Stimulated activated CD8-positive, alpha-beta memory T cell treated with anti-CD3 and anti-CD28 coated beads, Interleukin-15, amount 100 ng/mL, for 48 hours (primary cell): ENCODE measurements around the gene MTRF1.

Source experiments
- DNase-seq, 2 donors: peaks; one replicate each; pipeline ENCODE4 v3.0.0-alpha.2; 2020; ENCODE audit warnings: low read depth in 2 of 2

MTRF1 gene, protein sequence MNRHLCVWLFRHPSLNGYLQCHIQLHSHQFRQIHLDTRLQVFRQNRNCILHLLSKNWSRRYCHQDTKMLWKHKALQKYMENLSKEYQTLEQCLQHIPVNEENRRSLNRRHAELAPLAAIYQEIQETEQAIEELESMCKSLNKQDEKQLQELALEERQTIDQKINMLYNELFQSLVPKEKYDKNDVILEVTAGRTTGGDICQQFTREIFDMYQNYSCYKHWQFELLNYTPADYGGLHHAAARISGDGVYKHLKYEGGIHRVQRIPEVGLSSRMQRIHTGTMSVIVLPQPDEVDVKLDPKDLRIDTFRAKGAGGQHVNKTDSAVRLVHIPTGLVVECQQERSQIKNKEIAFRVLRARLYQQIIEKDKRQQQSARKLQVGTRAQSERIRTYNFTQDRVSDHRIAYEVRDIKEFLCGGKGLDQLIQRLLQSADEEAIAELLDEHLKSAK

DNA sequence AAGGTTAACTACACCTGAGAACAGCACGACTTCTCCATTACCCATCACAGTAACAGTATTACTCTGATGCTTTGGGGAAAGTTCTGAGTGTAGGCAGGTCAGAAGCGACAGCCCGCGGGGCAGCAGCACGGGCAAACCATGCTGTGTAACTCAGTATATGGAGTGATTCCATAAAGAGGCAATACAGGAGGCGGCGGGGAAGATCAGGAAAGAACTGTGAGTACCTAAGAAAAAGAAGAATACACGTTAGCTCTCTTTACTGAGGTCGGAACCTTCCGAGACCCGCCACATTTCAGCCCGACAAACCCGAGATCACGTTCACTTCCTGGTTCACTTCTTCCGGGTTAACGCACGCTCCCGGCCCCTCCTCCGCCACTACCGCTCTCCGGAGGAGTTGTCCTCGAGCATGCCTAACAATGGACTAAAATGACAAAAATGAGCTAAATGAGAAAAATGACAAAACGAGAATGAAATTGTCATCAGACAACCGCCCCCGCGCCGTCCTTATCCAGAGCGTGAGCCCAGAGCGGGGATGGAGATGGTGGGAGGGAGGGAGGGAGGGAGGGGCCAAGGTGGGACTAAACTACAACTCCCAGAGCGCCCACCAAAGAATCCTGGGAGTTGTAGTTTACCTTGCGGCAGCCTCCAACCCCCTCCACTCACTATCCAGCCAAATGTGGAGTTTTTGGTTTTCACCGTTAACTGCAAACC is at the start of gene MTRF1:
TSS of gene MTRF1 (minus strand) at position 316 of the 711 bp plus-strand sequence. CDS start 2,669 bp downstream, outside the sequence.
- DNase-seq = peak; percentile 64 to 71

DNA sequence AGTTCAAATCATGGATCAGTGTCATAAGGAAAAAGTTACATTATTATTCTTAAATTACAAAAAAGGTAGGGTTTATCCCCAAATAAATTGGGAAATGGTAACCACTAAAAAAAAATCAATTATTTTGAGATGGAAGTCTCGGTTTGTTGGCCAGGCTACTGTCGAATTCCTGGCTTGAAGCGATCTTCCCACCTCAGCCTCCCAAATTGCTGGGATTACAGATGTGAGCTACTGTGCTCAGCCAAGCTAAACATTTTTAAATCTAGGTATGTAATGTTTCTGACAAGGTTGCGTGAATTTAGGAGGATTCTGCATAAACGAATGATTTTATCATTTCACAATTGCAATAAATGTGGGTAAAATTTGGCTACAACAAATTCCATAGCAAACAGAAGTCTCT is 49.7 kb upstream of the MTRF1 start:
- DNase-seq = no peak

DNA sequence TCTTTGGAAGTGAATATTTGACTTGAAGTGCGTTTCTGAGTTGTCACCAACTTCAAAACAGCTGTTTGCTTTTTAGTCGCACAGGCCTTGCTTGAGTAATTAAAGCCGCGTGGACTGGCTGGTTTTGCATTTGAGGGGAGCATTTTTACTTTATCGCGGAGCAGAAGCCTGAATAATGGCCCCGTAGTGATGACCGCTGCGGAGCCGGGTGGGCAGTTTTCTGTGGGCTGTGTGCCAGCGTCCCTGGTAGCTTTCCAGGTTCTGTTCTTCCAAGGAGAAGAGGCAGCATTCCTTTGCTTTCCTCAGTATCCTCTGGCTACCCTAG is 48.8 kb upstream of the MTRF1 start:
- DNase-seq = no peak

DNA sequence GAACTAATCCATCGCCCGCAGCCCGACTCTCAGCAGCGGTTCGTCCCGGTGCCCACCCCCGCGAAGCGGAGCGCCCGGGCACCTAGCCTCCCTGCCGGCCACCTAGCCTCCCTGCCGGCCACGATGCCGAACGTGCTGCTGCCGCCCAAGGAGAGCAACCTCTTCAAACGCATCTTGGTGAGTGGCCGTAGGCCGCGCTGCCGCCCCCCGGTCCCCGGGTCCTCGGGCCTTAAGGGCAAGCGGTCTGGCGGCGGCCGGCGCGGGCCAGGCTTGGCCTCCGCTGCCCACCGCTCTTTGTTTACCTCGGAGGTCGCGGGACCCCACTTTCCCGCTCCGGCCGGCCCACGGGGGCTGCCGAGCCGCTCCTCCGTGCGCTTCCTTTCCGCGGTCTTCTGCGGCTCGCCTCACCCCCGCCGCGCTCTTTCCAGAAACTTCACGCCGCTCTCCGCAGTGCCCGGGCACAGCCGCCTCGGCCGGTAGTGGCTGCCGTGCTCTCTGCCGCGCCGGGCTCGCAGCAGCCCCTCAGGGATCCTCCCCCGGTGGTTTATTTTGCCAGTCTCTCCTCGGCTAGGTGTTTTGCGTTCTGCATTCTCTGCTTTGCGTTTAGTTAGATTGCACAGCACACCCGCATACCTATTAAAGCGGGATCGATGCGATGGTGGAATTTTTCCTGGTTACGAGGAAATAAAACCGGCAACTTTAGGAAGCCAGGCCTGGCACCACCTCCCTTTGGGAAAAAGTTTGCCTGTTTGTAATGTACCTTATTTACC is 48.2 kb upstream of the MTRF1 start:
- DNase-seq = peak in 1 of 2 donors; percentile 29

DNA sequence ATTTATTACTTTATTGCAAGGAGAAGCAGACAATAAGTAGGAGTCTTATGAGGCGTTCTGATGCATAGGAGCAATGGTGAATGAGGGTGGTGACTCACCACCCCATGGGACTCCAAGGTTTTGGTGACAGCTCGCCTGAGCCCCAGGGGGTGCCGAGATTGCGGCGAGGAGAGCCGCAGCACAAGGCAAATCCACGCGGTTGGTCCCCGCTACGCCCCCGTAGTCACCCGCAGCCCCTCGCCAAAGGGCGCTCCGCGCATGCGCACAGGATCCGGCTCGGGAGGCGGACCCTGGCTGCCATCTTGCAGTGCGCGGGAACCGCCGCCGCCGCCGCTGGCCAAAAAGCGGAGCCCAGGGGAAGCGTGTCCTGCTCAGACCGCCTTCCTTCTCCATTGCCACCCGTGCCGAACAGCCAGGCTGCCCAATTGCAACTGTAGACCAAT is 47.6 kb upstream of the MTRF1 start, which contains the start of gene NAA16:
TSS of gene NAA16 (plus strand) at position 305 of the 443 bp plus-strand sequence. CDS start 262 bp downstream, outside the sequence.
- peak; percentile 96 to 97 for DNase-seq

DNA sequence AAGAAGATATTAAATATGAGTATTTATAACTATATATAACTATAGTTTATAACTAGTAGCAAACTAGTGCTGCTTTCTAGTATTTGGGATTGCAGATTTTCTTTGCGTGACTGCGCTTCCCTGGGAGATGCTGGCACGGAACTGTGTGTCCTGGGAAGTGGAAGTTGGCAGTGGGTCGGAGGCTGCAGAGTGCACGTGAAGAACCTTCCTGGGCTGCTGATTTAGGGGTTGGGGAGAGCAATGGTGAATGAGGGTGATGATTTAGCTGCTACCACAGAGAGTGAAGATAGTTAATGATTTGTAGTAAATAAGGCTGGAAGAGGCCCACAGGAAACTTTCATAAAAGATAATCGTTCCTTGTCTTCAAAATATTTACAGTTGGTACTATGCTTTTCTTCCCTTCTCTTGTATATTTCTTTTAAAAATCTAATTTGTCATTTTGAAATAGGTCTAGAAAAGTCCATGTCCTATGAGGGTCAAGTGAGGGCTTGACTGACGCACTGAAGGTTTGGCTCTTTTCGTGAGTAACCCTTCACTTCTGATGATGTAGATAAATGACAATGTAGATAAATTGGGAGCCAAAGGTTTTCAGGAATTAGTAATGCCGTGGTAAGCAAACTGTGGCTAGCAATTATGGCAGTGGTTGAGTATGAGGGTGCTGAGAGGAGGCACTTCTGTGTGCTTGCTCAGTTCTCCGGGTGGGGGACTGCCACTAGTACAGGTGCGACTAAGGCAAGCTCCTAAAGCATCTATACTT is 44.7 kb upstream of the MTRF1 start:
- no peak for DNase-seq

DNA sequence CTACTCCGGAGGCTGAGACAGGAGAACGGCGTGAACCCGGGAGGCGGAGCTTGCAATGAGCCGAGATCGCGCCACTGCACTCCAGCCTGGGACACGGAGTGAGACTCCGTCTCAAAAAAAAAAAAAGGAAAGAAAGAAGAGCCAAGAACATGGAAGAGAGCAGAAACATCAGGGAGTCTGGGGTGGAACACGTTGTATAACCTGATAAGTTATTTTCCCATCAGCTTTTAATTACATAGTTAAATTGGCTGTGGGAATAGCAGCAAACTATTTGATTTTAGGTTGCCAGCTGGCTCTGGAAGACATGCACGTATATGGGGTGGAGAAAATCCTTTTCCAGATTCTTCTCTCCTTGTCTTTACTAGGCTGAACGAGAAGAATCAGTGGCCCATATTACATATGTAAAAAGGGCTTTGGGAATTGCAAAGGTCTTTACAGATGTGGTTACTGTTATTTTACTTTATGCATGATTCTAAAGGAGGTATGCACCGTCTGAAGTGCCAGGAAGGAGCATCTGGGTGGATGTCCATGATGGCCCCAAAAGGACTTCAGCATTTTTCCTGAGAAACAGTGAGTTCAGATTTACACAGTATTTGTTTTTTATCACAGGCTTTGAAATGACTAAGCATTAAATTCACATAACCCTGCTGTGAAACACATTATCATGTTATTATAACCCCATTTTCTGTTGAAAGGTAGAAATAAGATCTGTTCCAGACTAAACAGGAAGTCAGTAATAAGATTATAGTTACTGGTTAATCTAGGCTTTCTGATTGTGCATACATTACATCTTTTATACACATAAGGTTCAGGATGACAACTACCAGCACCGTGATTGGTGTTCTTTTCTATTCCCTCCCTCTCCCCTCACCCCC is 43.1 kb upstream of the MTRF1 start:
- no peak for DNase-seq

DNA sequence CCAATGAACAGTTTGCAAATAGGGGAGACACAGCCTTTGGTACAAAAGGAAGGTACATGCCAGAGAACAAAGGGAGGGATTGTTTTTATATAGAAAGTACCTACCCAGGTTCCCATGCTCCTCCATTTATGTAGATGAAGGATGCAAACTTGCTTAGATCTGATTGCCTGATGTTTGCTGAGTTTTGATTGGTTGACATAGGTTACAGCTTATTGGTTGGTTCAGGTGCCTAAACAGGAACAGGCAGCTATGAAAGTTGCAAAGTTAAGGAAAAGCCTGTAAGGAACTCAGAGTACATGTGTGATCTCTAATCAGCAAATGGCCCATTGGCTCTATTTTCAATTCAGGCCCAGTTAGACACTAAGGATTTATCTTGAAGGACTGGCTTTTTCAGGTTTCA is 41.2 kb upstream of the MTRF1 start:
- DNase-seq = no peak

DNA sequence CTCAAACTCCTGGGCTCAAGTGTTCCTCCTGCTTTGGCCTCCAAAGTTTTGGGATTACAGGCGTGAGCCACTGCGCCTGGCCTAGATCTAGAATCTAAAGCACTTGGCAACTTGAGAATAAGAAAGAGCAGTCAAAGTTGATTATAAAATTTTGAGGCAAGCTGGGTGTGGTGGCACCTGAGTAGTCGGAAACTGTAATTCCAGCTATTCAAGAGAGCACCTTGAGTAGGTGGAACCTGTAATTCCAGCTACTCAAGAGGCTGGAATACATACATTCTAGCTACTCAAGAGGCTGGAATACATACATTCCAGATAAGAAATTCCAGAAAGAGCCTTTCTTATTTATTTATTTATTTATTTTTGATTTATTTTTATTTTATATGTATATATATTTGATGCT is 39.4 kb upstream of the MTRF1 start:
- DNase-seq = no peak

DNA sequence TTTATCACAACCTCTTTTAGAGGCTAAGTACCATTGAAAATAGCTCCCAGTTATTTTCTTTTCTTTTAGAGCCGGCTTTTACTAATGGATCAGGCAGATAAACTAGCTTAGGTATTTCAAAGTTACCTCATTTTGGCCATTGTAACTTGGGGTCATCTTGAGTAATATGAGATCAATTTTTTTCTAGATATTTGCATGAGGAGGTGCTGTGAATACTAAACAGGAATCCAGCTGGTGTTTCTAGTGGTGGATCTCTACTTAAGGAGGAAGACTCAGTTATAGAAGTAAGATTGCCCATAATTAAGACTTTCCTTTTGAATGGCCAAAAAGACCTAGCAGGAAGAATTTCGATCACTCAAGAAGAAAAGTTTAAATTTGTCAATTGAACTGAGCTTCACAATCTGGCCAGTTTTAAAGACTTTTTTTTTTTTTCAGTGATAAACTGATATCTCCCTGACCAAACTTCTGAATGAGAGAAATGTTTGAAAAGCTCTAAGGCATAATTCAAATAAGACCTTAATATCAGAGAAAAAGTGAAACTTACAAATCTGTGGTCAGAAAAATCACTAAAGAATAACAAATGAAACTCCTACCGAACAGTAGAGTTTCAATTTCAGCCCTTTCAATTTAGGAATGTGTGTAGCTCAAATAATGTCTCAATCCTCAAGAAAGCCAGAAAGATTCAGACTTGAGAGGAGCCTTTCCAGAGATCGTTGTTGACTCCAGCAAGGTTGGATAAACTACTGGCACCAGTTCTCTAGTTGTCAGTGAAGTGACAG is 36.1 kb upstream of the MTRF1 start:
- no peak for DNase-seq

DNA sequence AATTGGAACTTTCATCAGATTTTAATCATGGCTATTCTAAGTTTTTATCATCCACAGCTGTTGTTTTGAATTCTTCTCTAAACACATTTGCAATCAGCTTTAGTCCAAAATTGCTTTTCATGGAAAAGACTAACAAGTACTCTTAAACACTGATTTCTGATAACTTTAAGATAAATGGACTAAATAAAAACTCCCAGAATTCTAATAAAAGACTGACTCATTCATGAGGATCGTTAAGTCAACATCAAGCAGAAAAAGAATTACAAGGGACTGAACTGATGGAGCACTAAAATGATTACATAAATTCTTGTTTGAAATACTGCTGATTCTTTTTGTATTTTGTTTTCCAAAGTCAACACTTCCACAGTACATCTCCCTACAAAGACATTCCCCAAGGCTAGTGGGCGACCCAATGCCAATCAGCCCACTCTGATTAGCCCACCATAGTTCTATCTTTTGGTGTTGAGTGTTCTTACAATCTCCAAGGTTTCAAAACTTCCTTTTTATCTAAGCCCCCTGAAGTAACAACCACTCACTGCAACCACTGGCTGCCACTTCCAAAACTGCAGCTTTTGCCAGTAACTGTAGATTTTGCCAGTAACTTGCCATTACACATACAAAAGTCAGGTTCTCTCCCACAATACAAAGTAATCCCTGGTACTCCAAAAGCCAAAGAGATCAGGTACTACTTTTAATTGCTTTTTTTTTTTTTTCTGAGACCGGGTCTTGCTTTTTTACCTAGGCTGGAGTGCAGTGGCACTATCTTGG is 33.7 kb upstream of the MTRF1 start:
- no peak for DNase-seq

DNA sequence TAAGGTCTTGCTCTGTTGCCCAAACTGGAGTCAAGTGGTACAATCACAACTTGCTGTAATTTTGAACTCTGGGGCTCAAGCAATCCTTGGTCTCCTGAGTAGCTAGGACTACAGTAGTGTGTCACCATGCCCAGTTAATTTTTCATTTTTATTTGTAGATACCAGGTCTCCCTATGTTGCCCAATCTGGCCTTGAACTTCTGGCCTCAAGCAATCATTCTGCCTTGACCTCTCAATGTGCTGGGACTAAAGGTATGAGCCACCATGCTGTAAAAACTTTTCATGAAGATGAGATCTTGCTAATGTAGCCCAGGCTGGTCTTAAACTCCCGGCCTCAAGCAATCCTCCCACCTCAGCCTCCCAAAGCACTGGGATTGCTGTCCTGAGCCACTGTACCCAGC is 32.6 kb upstream of the MTRF1 start:
- DNase-seq = no peak

DNA sequence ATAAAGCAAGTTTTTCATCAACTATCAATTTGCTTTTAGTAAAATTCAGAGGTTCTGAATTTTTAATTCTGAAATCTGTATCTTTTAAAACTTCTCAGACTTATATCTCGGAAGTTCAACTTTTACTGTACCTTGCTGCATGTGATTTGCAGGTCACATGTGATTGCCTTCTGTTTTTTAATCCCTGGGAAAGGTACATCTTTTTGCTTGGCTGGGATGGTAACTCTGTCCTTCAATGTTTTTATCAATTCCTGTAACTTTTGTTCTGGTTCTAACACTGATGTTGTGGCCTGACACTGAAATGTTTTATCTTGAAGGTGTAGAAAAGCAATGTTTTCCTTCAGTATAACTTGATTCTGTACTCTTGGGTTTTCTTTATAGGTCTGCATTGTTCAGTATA is 31.5 kb upstream of the MTRF1 start:
- no peak for DNase-seq

DNA sequence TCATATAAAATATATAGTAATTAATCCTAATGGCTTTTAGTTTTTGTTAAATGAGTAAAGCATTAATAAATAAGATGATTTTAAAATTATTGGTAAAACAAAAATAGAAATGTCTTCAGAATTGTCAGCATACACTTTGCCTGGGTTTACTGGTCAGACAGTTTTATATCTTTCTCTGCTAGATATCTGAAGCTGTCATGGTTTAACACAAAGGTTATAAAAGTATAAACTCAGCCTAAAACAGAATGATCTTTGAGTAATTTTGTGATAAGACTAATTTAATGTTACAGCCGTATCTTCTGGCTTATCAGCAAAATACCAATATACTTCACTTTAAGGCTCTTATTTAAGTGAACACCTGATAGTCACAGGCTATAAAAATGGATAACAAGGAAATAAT is 29.9 kb upstream of the MTRF1 start:
- DNase-seq = no peak

DNA sequence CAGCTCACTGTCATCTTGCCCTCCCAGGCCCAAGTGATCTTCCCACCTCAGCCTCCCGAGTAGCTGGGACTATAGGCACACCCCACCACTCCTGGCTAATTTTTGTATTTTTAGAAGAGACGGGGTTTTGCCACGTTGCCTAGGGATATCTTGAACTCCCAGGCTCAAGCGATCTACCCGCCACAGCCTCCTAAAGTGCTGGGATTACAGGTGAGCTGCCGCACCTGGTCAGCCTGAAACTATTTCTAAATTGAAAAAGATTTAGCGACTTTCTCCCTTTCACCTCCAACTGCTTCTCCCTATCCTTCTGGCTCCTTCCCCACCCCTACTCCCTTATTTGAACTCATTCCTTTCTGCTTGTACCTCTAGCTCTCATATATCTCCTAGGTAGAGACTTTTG is 27.9 kb upstream of the MTRF1 start:
- no peak for DNase-seq

DNA sequence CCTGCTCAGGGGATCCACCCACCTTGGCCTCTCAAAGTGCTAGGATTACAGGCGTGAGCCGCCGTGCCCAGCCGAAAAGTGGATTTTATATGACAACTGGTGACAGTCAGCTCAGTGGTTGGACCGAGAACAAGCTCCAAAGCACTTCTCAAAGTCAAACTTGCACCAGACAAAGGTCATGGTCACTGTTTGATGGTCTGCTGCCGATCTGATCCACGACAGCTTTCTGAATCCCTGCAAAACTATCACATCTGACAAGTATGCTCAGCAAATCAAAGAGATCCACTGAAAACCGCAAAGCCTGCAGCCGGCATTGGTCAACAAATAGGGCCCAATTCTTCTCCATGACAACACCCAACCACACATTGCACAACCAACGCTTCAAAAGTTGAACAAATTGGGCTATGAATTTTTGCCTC is 26.1 kb upstream of the MTRF1 start:
- no peak for DNase-seq

DNA sequence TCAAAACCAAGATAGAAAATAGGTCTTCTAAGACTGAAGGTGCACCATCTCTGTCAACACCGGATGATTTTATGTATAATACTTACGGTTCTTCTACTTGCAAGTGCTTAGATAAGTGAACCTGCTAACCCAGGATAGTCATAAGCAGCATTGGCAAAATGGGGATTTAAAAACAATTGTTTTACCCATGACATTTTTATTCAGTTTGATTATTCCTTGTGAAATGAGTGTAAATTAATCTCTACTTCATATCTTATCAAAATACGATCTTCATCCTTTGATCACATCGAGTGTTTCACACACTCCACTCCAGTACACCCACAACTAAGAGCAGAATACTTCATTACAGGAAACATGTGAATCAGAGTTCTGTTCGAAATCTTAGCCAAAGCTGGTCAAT is 23.0 kb upstream of the MTRF1 start:
- no peak for DNase-seq

DNA sequence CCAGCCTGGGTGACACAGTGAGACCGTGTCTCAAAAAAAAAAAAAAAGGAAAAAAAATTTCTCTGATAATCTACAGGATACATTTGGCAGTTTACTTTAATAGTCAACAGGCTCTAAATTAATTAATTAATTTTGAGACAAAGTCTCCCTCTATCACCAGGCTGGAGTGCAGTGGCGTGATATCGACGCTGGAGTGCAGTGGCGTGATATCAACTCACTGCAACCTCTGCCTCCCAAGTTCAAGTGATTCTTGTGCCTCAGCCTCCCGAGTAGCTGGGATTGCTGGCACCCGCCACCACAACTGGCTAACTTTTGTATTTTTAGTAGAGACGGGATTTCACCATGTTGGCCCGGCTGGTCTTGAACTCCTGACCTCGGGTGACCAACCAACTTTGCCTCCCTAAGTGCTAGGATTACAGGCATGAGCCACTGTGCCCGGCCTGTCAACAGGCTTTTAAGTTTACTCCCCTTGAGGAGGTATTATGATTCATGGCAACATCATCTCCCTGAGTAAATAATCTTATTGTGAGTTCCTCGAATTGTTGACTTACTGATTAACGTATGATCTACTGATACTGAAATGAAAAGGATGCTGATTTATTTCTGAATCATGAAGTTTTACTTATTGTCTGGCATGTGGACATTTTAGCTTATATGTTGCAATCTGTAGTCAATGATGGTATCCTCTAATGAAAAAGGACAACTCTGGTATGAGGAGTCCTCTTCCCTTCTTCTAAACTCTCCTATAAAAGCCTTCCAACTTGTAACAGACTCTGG is 21.3 kb upstream of the MTRF1 start:
- DNase-seq = no peak
